K562 (cell line): ENCODE data around the gene BEST1. TPM values are rescaled to one million over a fixed set of nuclear protein-coding genes. Genes with fewer than 3 reads are reported as not detected.
"Not testable (repeated sequence)": the region's sequence is repeated elsewhere in the genome, so short reads cannot be mapped to it uniquely, and the experiment has no call there.

Experiments used
- ATAC-seq: fragments of 200-7000 bp; cut with Tn5 transposase; 3 replicates; pipeline ENCODE4 v1.9.1; 2020; ENCODE audit warnings: moderate library complexity
- BruUV-seq: library from RNA; stranded (reverse); fragments of 400-500 nt; replicated peaks from 2 replicates; lab custom pipeline; 2021; lab: Mats Ljungman, UMichigan
- CTCF ChIA-PET: fragments of 300-600 bp; formaldehyde crosslinking; extraction: SDS; loops from one replicate; lab custom pipeline; 2021; ENCODE audit warnings: low intra/inter-chr PET ratio; lab: Yijun Ruan, JAX
- POLR2A ChIA-PET: fragments of 300-600, 350-650 bp; sonication (Branson Sonifier 250); formaldehyde crosslinking; extraction: SDS; loops from one replicate; lab custom pipeline; 2021; ENCODE audit warnings: antibody characterized with exemption, inconsistent platforms; lab: Yijun Ruan, JAX
- DNase-seq, 4 experiments: peaks; one replicate each; pipeline versions ENCODE4 v3.0.0 to v3.0.0-alpha.2; 2011 to 2018; ENCODE audit warnings: low spot score in 3 of 4, mixed read lengths in 3 of 4; ENCODE audit errors: extremely low read depth in 1 of 4
- FAIRE-seq: peaks from 2 replicates; lab custom pipeline; 2011; peaks lifted over from hg19 to GRCh38; lab: Jason Lieb, UNC
- H2AFZ ChIP-seq: 2 replicates; pipeline ENCODE4 v1.6.0; 2011; ENCODE audit warnings: low read depth, low read length, control low read depth, inconsistent platforms
- H3K27ac ChIP-seq: fragments of 200-600 bp; 3 replicates; pipeline ENCODE4 v1.8.0; 2011; ENCODE audit warnings: low read depth, mild to moderate bottlenecking, control low read depth, inconsistent platforms, low read length, moderate library complexity, mixed read lengths; ENCODE audit errors: extremely low read depth
- H3K27me3 ChIP-seq, 2 experiments: fragments of 300-600 bp in 1 of 2; 2 replicates in 1 of 2; 3 replicates in 1 of 2; pipeline versions ENCODE4 v1.6.0 to v1.8.0; 2011; ENCODE audit warnings: inconsistent platforms in 2 of 2, low read length in 2 of 2, mild to moderate bottlenecking in 1 of 2, mixed read lengths in 1 of 2, moderate library complexity in 1 of 2; ENCODE audit not compliant: control insufficient read depth in 2 of 2, insufficient read depth in 2 of 2
- H3K36me3 ChIP-seq: fragments of 300-600 bp; 3 replicates; pipeline ENCODE4 v1.8.0; 2011; ENCODE audit warnings: mild to moderate bottlenecking, low read length, inconsistent platforms; ENCODE audit not compliant: control insufficient read depth, insufficient read depth
- H3K4me1 ChIP-seq, 2 experiments: fragments of 200-600 bp in 1 of 2; replicated peaks in 1 of 2; 2 replicates in 1 of 2; 3 replicates in 1 of 2; pipeline versions ENCODE4 v1.5.1 to v1.8.0; 2011; ENCODE audit warnings: inconsistent platforms in 2 of 2, low read length in 2 of 2, mild to moderate bottlenecking in 1 of 2, mixed read lengths in 1 of 2, moderate library complexity in 1 of 2; ENCODE audit not compliant: control insufficient read depth in 2 of 2, insufficient read depth in 2 of 2
- H3K4me2 ChIP-seq: 2 replicates; pipeline ENCODE4 v1.6.1; 2011; ENCODE audit warnings: low read length, control low read depth, inconsistent platforms, mixed read lengths; ENCODE audit not compliant: insufficient read depth
- H3K4me3 ChIP-seq: fragments of 200-600 bp; sonication (generic), shearing (Covaris generic); 2 replicates; pipeline ENCODE4 v1.5.1; 2016; ENCODE audit warnings: control low read depth, inconsistent platforms
- H3K79me2 ChIP-seq: fragments of 200-600 bp; 3 replicates; pipeline ENCODE4 v1.8.0; 2011; ENCODE audit warnings: low read length, inconsistent platforms; ENCODE audit not compliant: control insufficient read depth, insufficient read depth
- H3K9ac ChIP-seq, 2 experiments: 2 replicates each; pipeline versions ENCODE4 v1.6.0 to v1.6.1; 2011; ENCODE audit warnings: low read depth in 2 of 2, low read length in 2 of 2, control low read depth in 1 of 2, inconsistent platforms in 1 of 2, mild to moderate bottlenecking in 1 of 2, mixed read lengths in 1 of 2; ENCODE audit not compliant: insufficient read depth in 1 of 2
- H3K9me1 ChIP-seq: one replicate; pipeline ENCODE4 v1.6.0; 2011; ENCODE audit warnings: inconsistent platforms, mild to moderate bottlenecking, low read length, moderate library complexity; ENCODE audit not compliant: control insufficient read depth, insufficient read depth
- H3K9me3 ChIP-seq: replicated peaks from 2 replicates; pipeline ENCODE4 v1.5.1; 2011; ENCODE audit warnings: low read depth, low read length, inconsistent platforms; ENCODE audit not compliant: control insufficient read depth, insufficient read depth
- H4K20me1 ChIP-seq: replicated peaks from 2 replicates; pipeline ENCODE4 v1.6.1; 2011; ENCODE audit warnings: low read length, inconsistent platforms, mixed read lengths; ENCODE audit not compliant: control insufficient read depth, insufficient read depth
- ARID1B ChIP-seq: fragments of 450-650 bp; IDR thresholded peaks from 2 replicates; pipeline ENCODE4 v1.6.1; 2016; ENCODE audit warnings: antibody characterized with exemption, mild to moderate bottlenecking, inconsistent platforms
- FOSL1 ChIP-seq: fragments of 200-800 bp; sonication (Bioruptor generic); conservative IDR thresholded peaks from 2 replicates; pipeline ENCODE4 v1.6.1; 2016; ENCODE audit warnings: missing genetic modification characterization, missing compliant biosample characterization
- SMAD3 ChIP-seq: fragments of 450-650 bp; formaldehyde crosslinking; conservative IDR thresholded peaks from 2 replicates; pipeline ENCODE4 v1.4.0; 2020; ENCODE audit warnings: mild to moderate bottlenecking
- SMARCA4 ChIP-seq: fragments of 450-650 bp; IDR thresholded peaks from 2 replicates; pipeline ENCODE4 v1.6.1; 2016
- SMARCA5 ChIP-seq: fragments of 450-650 bp; IDR thresholded peaks from 2 replicates; pipeline ENCODE4 v1.6.1; 2016
- SMARCB1 ChIP-seq: IDR thresholded peaks from 2 replicates; pipeline ENCODE4 v1.6.1; 2011; ENCODE audit warnings: improper control_type of control experiment, low read depth; ENCODE audit not compliant: insufficient read length
- ZBTB33 ChIP-seq: sonication (generic); formaldehyde crosslinking; IDR thresholded peaks from 2 replicates; pipeline ENCODE4 v1.8.1; 2023; ENCODE audit warnings: mild to moderate bottlenecking, missing genetic modification reagents
- ZNF121 ChIP-seq: sonication (generic); formaldehyde crosslinking; conservative IDR thresholded peaks from 2 replicates; pipeline ENCODE4 v1.8.0; 2022; ENCODE audit warnings: missing genetic modification reagents
- WGBS: fragments of 100-300 bp; shearing (Covaris generic); methylation state at CpG from one replicate; pipeline ENCODE4 v1.1.6; 2016; ENCODE audit warnings: low coverage, mixed read lengths; ENCODE audit not compliant: insufficient coverage; ENCODE audit errors: missing lambda C conversion rate; 5-methylcytosine and 5-hydroxymethylcytosine counted together
- in situ Hi-C: fragments of 300-500 bp; cut with MboI; formaldehyde crosslinking; loops from 4 replicates; pipeline ENCODE4 v1.15.0; 2018; ENCODE audit warnings: inconsistent platforms, mixed read lengths
- intact Hi-C: fragments of 100-400 bp; cut with micrococcal nuclease; formaldehyde crosslinking; loops from 2 replicates; pipeline ENCODE4 v1.14.2; 2022
- polyA plus RNA-seq, 8 experiments: library from polyadenylated mRNA; depleted of rRNA in 4 of 8; stranded (reverse) in 5 of 8; unstranded in 3 of 8; fragments of >200 nt; fragmentation: Nextera tagmentation in 2 of 8; fragmentation: Illumina TruSeq in 1 of 8; extraction: Ambion mirVana in 2 of 8; extraction: Trizol in 1 of 8; gene quantifications; 2 replicates each; pipeline versions ENCODE4 v1.2.1 to v1.2.3, GENCODE V29; 2011 to 2014; ENCODE audit warnings: inconsistent platforms in 1 of 8, missing spikeins in 1 of 8
- total RNA-seq, 7 experiments: library from RNA; depleted of rRNA in 6 of 7; stranded (reverse); fragments of >200 nt in 6 of 7; fragmentation: Illumina TruSeq in 2 of 7; extraction: Trizol in 2 of 7; gene quantifications; 2 replicates each; pipeline versions ENCODE4 v1.2.1 to v1.2.3, GENCODE V29; 2011 to 2021; ENCODE audit warnings: low replicate concordance in 1 of 7
- TF ChIP-seq, protein P1 (sequence below): fragments of 450-650 bp; IDR thresholded peaks from 2 replicates; pipeline ENCODE4 v1.6.1; 2016

The BEST1 gene
- total and polyA plus RNA-seq, 9 of the 15 experiments (the other 6 are each of a cell fraction or from before 2014, with no cell fraction given), result 0.07 to 1.3 (median 0.40) TPM

GRCh38 chr11:61952882-61953281 lies 2.7 kb downstream of the BEST1 start:
- Histone ChIP-seq H4K20me1 (no peaks in the 10 kb centered on the region), H3K9me1 (no peaks in the 10 kb centered on the region), H3K4me2 (no peak overlapping the region), H3K27ac (no peak overlapping the region), H2AFZ (no peak overlapping the region), H3K9ac (no peak overlapping the region), H3K79me2 (no peaks in the 10 kb centered on the region), H3K36me3 (no peaks in the 10 kb centered on the region), H3K4me1 (peaks cover 28 to 40% of the 10 kb centered on the region in 2 experiments), H3K4me3 (no peak overlapping the region), H3K27me3 (no peaks in the 10 kb centered on the region), H3K9me3 (no peaks in the 10 kb centered on the region)
- TF ChIP-seq SMAD3 (CRISPR knock-in tag) (no peak), SMARCB1 (no peak)
- TF ChIP-seq, protein P1, sequence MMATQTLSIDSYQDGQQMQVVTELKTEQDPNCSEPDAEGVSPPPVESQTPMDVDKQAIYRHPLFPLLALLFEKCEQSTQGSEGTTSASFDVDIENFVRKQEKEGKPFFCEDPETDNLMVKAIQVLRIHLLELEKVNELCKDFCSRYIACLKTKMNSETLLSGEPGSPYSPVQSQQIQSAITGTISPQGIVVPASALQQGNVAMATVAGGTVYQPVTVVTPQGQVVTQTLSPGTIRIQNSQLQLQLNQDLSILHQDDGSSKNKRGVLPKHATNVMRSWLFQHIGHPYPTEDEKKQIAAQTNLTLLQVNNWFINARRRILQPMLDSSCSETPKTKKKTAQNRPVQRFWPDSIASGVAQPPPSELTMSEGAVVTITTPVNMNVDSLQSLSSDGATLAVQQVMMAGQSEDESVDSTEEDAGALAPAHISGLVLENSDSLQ, result peak; percentile 57
- in situ Hi-C loops, result loop anchor here (5.0 kb wide), 1 partner anchor 156 kb away; no protein-coding TSS in a partner anchor
- no peak for ATAC-seq
- intact Hi-C loops, result no loop called here
- 85% methylated on average over 3 of the region's 3 CpGs for WGBS
- ChIA-PET CTCF (no interaction called here), POLR2A (interaction anchor here (0.6 to 14.1 kb wide), 4 partner anchors 11 to 93 kb away, joined by 3 to 327 read pairs (median 4); partner anchors contain the start of gene FTH1)
- no peak for DNase-seq
- no TSS peak for BruUV-seq
- FAIRE-seq, result no peak

DNA sequence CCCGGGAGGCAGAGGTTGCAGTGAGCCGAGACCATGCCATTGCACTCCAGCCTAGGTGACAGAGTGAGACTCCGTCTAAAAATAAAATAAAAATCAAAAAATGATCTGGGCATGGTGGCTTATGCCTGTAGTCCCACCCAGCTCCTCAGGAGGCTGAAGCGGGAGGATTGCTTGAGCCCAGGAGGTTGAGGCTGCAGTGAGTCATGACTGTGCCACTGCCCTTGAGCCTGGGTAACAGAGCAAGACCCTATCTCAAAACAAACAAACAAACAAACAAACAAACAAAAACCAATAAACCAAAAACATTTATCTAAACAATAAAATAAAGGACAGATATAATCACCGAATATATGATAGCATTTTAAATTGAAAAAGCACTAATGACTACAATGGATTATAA lies 3.5 kb downstream of the BEST1 start:
- POLR2A ChIA-PET, result interaction anchor here (1.0 to 14.1 kb wide), 2 partner anchors 10 to 23 kb away, joined by 3 to 327 read pairs; partner anchors contain the start of gene FTH1

More for the DNA sequence above, 3.5 kb downstream of the BEST1 start:
- not testable (repeated sequence) for H4K20me1 ChIP-seq, H3K4me3 ChIP-seq, H3K79me2 ChIP-seq, FAIRE-seq, ATAC-seq, H3K9ac ChIP-seq, BruUV-seq, DNase-seq, H2AFZ ChIP-seq, H3K9me3 ChIP-seq, H3K4me2 ChIP-seq, H3K9me1 ChIP-seq, H3K27me3 ChIP-seq, H3K36me3 ChIP-seq
- TF ChIP-seq ZBTB33 (peak; percentile 97), ARID1B (0 out of 2 replicates have a peak, but pooled peaks have one; percentile 7), FOSL1 (tag) (peak; percentile 34; the same call in 1 of the 2 replicates), SMARCA5 (0 out of 2 replicates have a peak, but pooled peaks have one; percentile 25), ZNF121 (CRISPR knock-in tag) (peak; percentile 42; the same call in 1 of the 2 replicates), SMARCA4 (0 out of 2 replicates have a peak, but pooled peaks have one; percentile 13)
- CTCF ChIA-PET, result interaction anchor here (1.2 kb wide), 1 partner anchor 154 kb away, joined by 7 read pairs; no protein-coding TSS in a partner anchor
- in situ Hi-C loops (loop anchor here (5.0 kb wide), 1 partner anchor 156 kb away; no protein-coding TSS in a partner anchor), intact Hi-C loops (loop anchor here (1.0 kb wide), 1 partner anchor 101 kb away; no protein-coding TSS in a partner anchor)
- peaks cover 31 to 37% of the 10 kb centered on the region in 2 experiments for H3K4me1 ChIP-seq
- 0 out of 3 replicates have a peak overlapping the region, but pooled peaks have one; percentile 1 for H3K27ac ChIP-seq
- 82% methylated on average over 5 of the region's 5 CpGs for WGBS
